Kidney (tissue), 14 donors: ENCODE results near the gene ERCC5. TPM values are rescaled to one million over a fixed set of nuclear protein-coding genes. Genes with fewer than 3 reads are reported as not detected.

Source experiments
- DNase-seq, 5 donors: peaks; one replicate each; pipeline ENCODE4 v3.0.0-alpha.2; 2013 to 2020
- FAIRE-seq: peaks from 2 replicates; lab custom pipeline; 2012; peaks lifted over from hg19 to GRCh38; lab: Jason Lieb, UNC
- H3K27ac ChIP-seq, 2 donors: one replicate each; pipeline ENCODE4 v1.7.0; 2013; ENCODE audit warnings: low read depth in 2 of 2, low read length in 2 of 2, inconsistent platforms in 1 of 2
- H3K27me3 ChIP-seq: one replicate; pipeline ENCODE4 v1.7.1; 2013; ENCODE audit warnings: low read length, inconsistent platforms; ENCODE audit not compliant: control insufficient read depth, insufficient read depth
- H3K36me3 ChIP-seq, 3 donors: one replicate each; pipeline versions ENCODE4 v1.7.0 to v1.7.1; 2013; ENCODE audit warnings: low read length in 3 of 3, control low read depth in 1 of 3, inconsistent platforms in 1 of 3; ENCODE audit not compliant: insufficient read depth in 3 of 3, control insufficient read depth in 2 of 3
- H3K4me1 ChIP-seq, 3 donors: one replicate each; pipeline versions ENCODE4 v1.7.0 to v1.7.1; 2013; ENCODE audit warnings: low read length in 3 of 3, inconsistent platforms in 1 of 3, low read depth in 1 of 3; ENCODE audit not compliant: control insufficient read depth in 2 of 3, insufficient read depth in 2 of 3
- H3K4me3 ChIP-seq, 3 donors: one replicate each; pipeline versions ENCODE4 v1.7.0 to v1.8.1; 2013; ENCODE audit warnings: low read length in 3 of 3, control low read depth in 1 of 3, inconsistent platforms in 1 of 3
- H3K9ac ChIP-seq, 3 donors: one replicate each; pipeline versions ENCODE4 v1.7.0 to v1.7.1; 2013; ENCODE audit warnings: low read length in 3 of 3, control low read depth in 1 of 3, inconsistent platforms in 1 of 3
- H3K9me3 ChIP-seq, 3 donors: one replicate each; pipeline versions ENCODE4 v1.7.0 to v1.7.1; 2013; ENCODE audit warnings: low read length in 3 of 3, control low read depth in 1 of 3, inconsistent platforms in 1 of 3; ENCODE audit not compliant: control insufficient read depth in 2 of 3, insufficient read depth in 1 of 3
- CTCF ChIP-seq: IDR thresholded peaks from 3 replicates; pipeline ENCODE4 v1.5.1; 2012; ENCODE audit warnings: mild to moderate bottlenecking, moderate library complexity, borderline replicate concordance; ENCODE audit not compliant: insufficient read depth; ENCODE audit errors: extremely low read depth
- intact Hi-C: fragments of 100-400 bp; cut with DNase I; formaldehyde crosslinking; loops from one replicate; pipeline ENCODE4 v1.11.1; 2022
- polyA plus RNA-seq: library from polyadenylated mRNA; stranded (reverse); fragments of 350-450 nt; fragmentation: Illumina TruSeq; extraction: RNeasy Lipid Tissue Mini Kit (QIAGEN cat#74804); gene quantifications from one replicate; pipeline ENCODE4 v1.2.3, GENCODE V29; 2014; ENCODE audit warnings: low read depth, low replicate concordance; ENCODE audit not compliant: insufficient read depth
- total RNA-seq: library from RNA; stranded (reverse); fragmentation: NEBNext Ultra II Directional; extraction: Animal tissue kit (Norgen Biotek cat#: 25700); gene quantifications from one replicate; pipeline ENCODE4 v1.2.1, GENCODE V29; 2021
- donor health status: control.
- donor health status: control.
- donor health status: control.
- donor health status: control.
- donor health status: control.
- donor health status: DM: yes; HTN: yes; CAD: no.
- donor health status: Normal renal cell carcinoma (clear cell type).

Gene ERCC5
- total and polyA plus RNA-seq, 2 donors from 2014 or later = 37.4 to 56.0 TPM

GRCh38 chr13:102854675-102855074 lies 8.8 kb downstream of the ERCC5 start:
- Histone ChIP-seq H3K4me3 (no peak overlapping the region), H3K9ac (no peak overlapping the region), H3K27me3 (no peaks in the 10 kb centered on the region), H3K27ac (no peak overlapping the region), H3K4me1 (no peaks in the 10 kb centered on the region), H3K9me3 (no peaks in the 10 kb centered on the region), H3K36me3 (peaks cover 11 to 59% (median 26%) of the 10 kb centered on the region in 3 donors)
- intact Hi-C loops = loop anchor here (10.0 kb wide), 1 partner anchor 270 kb away; no protein-coding TSS in a partner anchor
- DNase-seq (no peak), FAIRE-seq (no peak)
- TF ChIP-seq CTCF = no peak

- H3K36me3 ChIP-seq = peaks cover 18 to 73% (median 35%) of the 10 kb centered on the region in 3 donors
- no peaks in the 10 kb centered on the region for H3K4me1 ChIP-seq
- TF ChIP-seq CTCF = no peak
- no peak overlapping the region for H3K9ac ChIP-seq
- no peak overlapping the region for H3K4me3 ChIP-seq
- no peaks in the 10 kb centered on the region for H3K27me3 ChIP-seq
- FAIRE-seq = no peak
- no peak for DNase-seq
- intact Hi-C loops = loop anchor here (10.0 kb wide), 1 partner anchor 272 kb away; no protein-coding TSS in a partner anchor
- H3K27ac ChIP-seq = no peak overlapping the region
- no peaks in the 10 kb centered on the region for H3K9me3 ChIP-seq
Measured at GRCh38 chr13:102856557-102856956, 10.7 kb downstream of the ERCC5 start.

GRCh38 chr13:102862624-102863210 lies 16.9 kb downstream of the ERCC5 start:
- no peaks in the 10 kb centered on the region for H3K9me3 ChIP-seq
- intact Hi-C loops = no loop called here
- no peak for TF ChIP-seq CTCF
- peaks cover 28 to 79% (median 65%) of the 10 kb centered on the region in 3 donors for H3K36me3 ChIP-seq
- no peak for DNase-seq
- H3K4me3 ChIP-seq = no peak overlapping the region
- no peaks in the 10 kb centered on the region for H3K4me1 ChIP-seq
- FAIRE-seq = no peak
- H3K9ac ChIP-seq = no peak overlapping the region
- no peaks in the 10 kb centered on the region for H3K27me3 ChIP-seq
- H3K27ac ChIP-seq = no peak overlapping the region

- TF ChIP-seq CTCF = no peak
- Histone ChIP-seq H3K27ac (no peak overlapping the region), H3K36me3 (peaks cover 25 to 76% (median 64%) of the 10 kb centered on the region in 3 donors), H3K4me3 (no peak overlapping the region), H3K27me3 (no peaks in the 10 kb centered on the region), H3K9ac (no peak overlapping the region), H3K9me3 (no peaks in the 10 kb centered on the region), H3K4me1 (no peaks in the 10 kb centered on the region)
- FAIRE-seq (no peak), DNase-seq (no peak)
- intact Hi-C loops = no loop called here
Measured at GRCh38 chr13:102863590-102863989, 17.8 kb downstream of the ERCC5 start.
